WTC11 (cell line): ENCODE results near the gene EPHA1. TPM values are rescaled to one million over a fixed set of nuclear protein-coding genes. Genes with fewer than 3 reads are reported as not detected.

Source experiments
- ATAC-seq: fragments of 200-7000 bp; cut with Tn5 transposase; 2 replicates; pipeline ENCODE4 v1.10.0; 2021; ENCODE audit warnings: mild to moderate bottlenecking, moderate library complexity
- CTCF ChIA-PET: fragments of 300-600 bp; sonication (Branson Sonifier 250); formaldehyde crosslinking; loops from one replicate; lab custom pipeline; 2021; ENCODE audit warnings: antibody characterized with exemption; lab: Charles Lee
- POLR2A ChIA-PET: fragments of 350-600 bp; sonication (Branson Sonifier 250); formaldehyde crosslinking; loops from one replicate; lab custom pipeline; 2021; ENCODE audit warnings: antibody characterized with exemption; lab: Charles Lee
- DNase-seq: peaks from one replicate; pipeline ENCODE4 v3.0.0; 2021; ENCODE audit warnings: low spot score
- H3K27ac Mint-ChIP-seq: 2 replicates; pipeline ENCODE4 v1.8.0; 2021; ENCODE audit warnings: mixed read lengths
- H3K27me3 Mint-ChIP-seq: 2 replicates; pipeline ENCODE4 v1.8.0; 2021; ENCODE audit warnings: low read depth, mild to moderate bottlenecking, moderate library complexity, mixed read lengths
- H3K36me3 Mint-ChIP-seq: 2 replicates; pipeline ENCODE4 v1.8.0; 2021; ENCODE audit warnings: mixed read lengths
- H3K4me1 Mint-ChIP-seq: 2 replicates; pipeline ENCODE4 v1.8.0; 2022; ENCODE audit warnings: mixed read lengths
- H3K4me3 Mint-ChIP-seq: 2 replicates; pipeline ENCODE4 v1.8.0; 2021; ENCODE audit warnings: mild to moderate bottlenecking, moderate library complexity, mixed read lengths
- H3K9me3 Mint-ChIP-seq: 2 replicates; pipeline ENCODE4 v1.8.0; 2021; ENCODE audit warnings: mixed read lengths
- AFF4 ChIP-seq: sonication (generic); formaldehyde crosslinking; IDR thresholded peaks from 2 replicates; pipeline ENCODE4 v1.8.1; 2023; ENCODE audit warnings: mild to moderate bottlenecking, missing genetic modification reagents, borderline replicate concordance
- ATF6 ChIP-seq: sonication (generic); formaldehyde crosslinking; IDR thresholded peaks from 2 replicates; pipeline ENCODE4 v1.8.1; 2023; ENCODE audit warnings: mild to moderate bottlenecking, missing genetic modification reagents
- CBFB ChIP-seq: sonication (generic); formaldehyde crosslinking; IDR thresholded peaks from 2 replicates; pipeline ENCODE4 v1.8.1; 2022; ENCODE audit warnings: mild to moderate bottlenecking, low read depth, missing genetic modification reagents
- CDX4 ChIP-seq: fragments of 250-450 bp; sonication (Bioruptor Pico); IDR thresholded peaks from 2 replicates; pipeline ENCODE4 v1.9.0; 2021; ENCODE audit warnings: moderate library complexity, mild to moderate bottlenecking, inconsistent platforms, borderline replicate concordance
- EMX1 ChIP-seq: fragments of 250-450 bp; sonication (Bioruptor Pico); IDR thresholded peaks from 2 replicates; pipeline ENCODE4 v1.8.0; 2021; ENCODE audit warnings: mild to moderate bottlenecking
- ERG ChIP-seq: fragments of 250-450 bp; sonication (Bioruptor Pico); IDR thresholded peaks from 2 replicates; pipeline ENCODE4 v1.8.0; 2021; ENCODE audit warnings: mild to moderate bottlenecking
- IRF2 ChIP-seq: sonication (generic); formaldehyde crosslinking; IDR thresholded peaks from 2 replicates; pipeline ENCODE4 v1.8.0; 2022; ENCODE audit warnings: low read depth, missing genetic modification reagents, borderline replicate concordance
- MAX ChIP-seq: sonication (generic); formaldehyde crosslinking; IDR thresholded peaks from 2 replicates; pipeline ENCODE4 v1.8.0; 2022; ENCODE audit warnings: mild to moderate bottlenecking, missing genetic modification reagents
- MLX ChIP-seq: sonication (generic); formaldehyde crosslinking; IDR thresholded peaks from 2 replicates; pipeline ENCODE4 v1.8.1; 2023; ENCODE audit warnings: mild to moderate bottlenecking, missing genetic modification reagents, moderate library complexity
- MYBL2 ChIP-seq: sonication (generic); formaldehyde crosslinking; IDR thresholded peaks from 2 replicates; pipeline ENCODE4 v1.8.1; 2023; ENCODE audit warnings: mild to moderate bottlenecking, moderate library complexity, missing genetic modification reagents
- SMAD4 ChIP-seq: sonication (generic); formaldehyde crosslinking; IDR thresholded peaks from 2 replicates; pipeline ENCODE4 v1.8.0; 2022; ENCODE audit warnings: mild to moderate bottlenecking, missing genetic modification reagents
- TCF7 ChIP-seq: sonication (generic); formaldehyde crosslinking; IDR thresholded peaks from 2 replicates; pipeline ENCODE4 v1.8.0; 2022; ENCODE audit warnings: mild to moderate bottlenecking, low read depth, missing genetic modification reagents, moderate library complexity
- TEAD4 ChIP-seq: sonication (generic); formaldehyde crosslinking; IDR thresholded peaks from 2 replicates; pipeline ENCODE4 v1.8.0; 2022; ENCODE audit warnings: mild to moderate bottlenecking, missing genetic modification reagents
- USF2 ChIP-seq: sonication (generic); formaldehyde crosslinking; IDR thresholded peaks from 2 replicates; pipeline ENCODE4 v1.8.1; 2023; ENCODE audit warnings: mild to moderate bottlenecking, missing genetic modification reagents, moderate library complexity
- ZNF219 ChIP-seq: sonication (generic); formaldehyde crosslinking; IDR thresholded peaks from 2 replicates; pipeline ENCODE4 v1.8.0; 2023; ENCODE audit warnings: missing genetic modification reagents, mild to moderate bottlenecking, borderline replicate concordance
- ZNF232 ChIP-seq: sonication (generic); formaldehyde crosslinking; IDR thresholded peaks from 2 replicates; pipeline ENCODE4 v1.8.0; 2022; ENCODE audit warnings: mild to moderate bottlenecking, missing genetic modification reagents
- ZSCAN18 ChIP-seq: fragments of 250-450 bp; sonication (Bioruptor Pico); IDR thresholded peaks from 2 replicates; pipeline ENCODE4 v2.1.2; 2022; ENCODE audit warnings: mild to moderate bottlenecking, moderate library complexity
- total RNA-seq: library from RNA; stranded (reverse); gene quantifications from 3 replicates; pipeline ENCODE4 v1.2.3, GENCODE V29; 2021

Gene EPHA1
- total RNA-seq, 1 experiment from 2014 or later = 203 TPM

- no peak for TF ChIP-seq ZNF232 (CRISPR knock-in tag)
- no peak for TF ChIP-seq ZSCAN18 (CRISPR knock-in tag)
- TF ChIP-seq TEAD4 (CRISPR knock-in tag) = no peak
- no peak for TF ChIP-seq ZNF219 (CRISPR knock-in tag)
- TF ChIP-seq ERG (CRISPR knock-in tag) = no peak
- TF ChIP-seq MYBL2 (CRISPR knock-in tag) = no peak
- TF ChIP-seq ATF6 = no peak
- TF ChIP-seq MAX = no peak
- no peak for TF ChIP-seq AFF4 (CRISPR knock-in tag)
- no peak for TF ChIP-seq CBFB (CRISPR knock-in tag)
- no peak for TF ChIP-seq USF2 (CRISPR knock-in tag)
- no peak for TF ChIP-seq MLX (CRISPR knock-in tag)
- no peak for TF ChIP-seq SMAD4 (CRISPR knock-in tag)
- no peak for TF ChIP-seq IRF2
- no peak for TF ChIP-seq CDX4 (CRISPR knock-in tag)
- TF ChIP-seq TCF7 (CRISPR knock-in tag) = no peak
- no peak for TF ChIP-seq EMX1 (CRISPR knock-in tag)
- TF ChIP-seq, all 79 proteins: peak for 0
- DNase-seq (no peak), ATAC-seq (no peak)
- Mint-ChIP-seq H3K4me3 (no peak overlapping the region), H3K9me3 (peaks cover 37% of the 10 kb centered on the region), H3K27ac (no peak overlapping the region), H3K4me1 (peaks cover 44% of the 10 kb centered on the region), H3K27me3 (no peaks in the 10 kb centered on the region), H3K36me3 (peaks cover 51% of the 10 kb centered on the region)
- ChIA-PET CTCF (no interaction called here), POLR2A (no interaction called here)
Measured at GRCh38 chr7:143419880-143420279, 11.2 kb upstream of the EPHA1 start.
